Renal cortex interstitium (tissue), 11 donors: ENCODE results near the gene COG5. TPM values are rescaled to one million over a fixed set of nuclear protein-coding genes. Genes with fewer than 3 reads are reported as not detected.
"Not testable (repeated sequence)": the region's sequence is repeated elsewhere in the genome, so short reads cannot be mapped to it uniquely, and the experiment has no call there.

ENCODE experiments used
- DNase-seq, 11 donors: peaks; one replicate each; pipeline ENCODE4 v3.0.0-alpha.2; 2013; ENCODE audit warnings: low read depth in 9 of 11, low spot score in 4 of 11; ENCODE audit errors: extremely low read depth in 1 of 11
- polyA plus RNA-seq, 3 donors: library from polyadenylated mRNA; unstranded; fragments of 120-200 nt; gene quantifications; one replicate each; pipeline ENCODE4 v1.2.1, GENCODE V29; 2013; ENCODE audit not compliant: insufficient read length in 3 of 3

COG5 gene
- polyA plus RNA-seq, 3 donors = 31.0 to 36.7 (median 35.6) TPM

DNA sequence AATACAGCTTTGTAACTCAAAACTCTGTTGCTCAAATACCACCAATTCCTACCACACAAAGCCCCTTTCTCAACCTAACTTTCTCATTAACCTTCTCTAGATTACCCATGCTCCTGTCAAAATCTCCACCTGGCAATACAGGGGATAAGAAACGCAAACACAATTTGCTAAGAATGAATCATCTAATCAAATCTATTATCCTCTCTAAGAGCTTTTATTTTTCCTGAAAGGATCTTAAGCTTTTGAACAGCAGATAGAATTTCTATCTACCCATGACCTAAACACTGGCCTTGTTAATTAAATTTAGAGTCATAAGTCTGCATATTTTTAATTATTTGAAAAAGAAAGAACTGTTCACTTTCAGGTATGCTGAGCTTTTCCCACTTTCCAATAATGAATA is 296.6 kb downstream of the COG5 start:
- DNase-seq = no peak

DNA sequence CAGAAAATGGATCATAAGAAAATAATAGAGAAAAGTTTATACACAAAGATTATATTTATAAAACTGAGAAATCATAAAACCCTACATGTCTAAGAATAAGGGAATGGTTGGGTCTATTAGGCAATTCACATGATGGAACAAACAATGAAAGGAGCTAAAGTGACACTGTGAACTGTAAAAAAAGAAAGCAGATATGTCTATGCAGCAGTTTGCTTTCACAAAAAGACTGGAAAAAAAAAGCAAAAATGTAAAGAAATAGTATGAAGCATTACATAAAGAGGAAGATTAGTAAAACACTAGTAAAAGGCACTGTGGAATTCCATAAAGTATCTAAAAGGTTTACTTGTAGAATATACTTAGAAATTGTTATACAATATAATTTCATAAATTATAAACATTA is 299.0 kb downstream of the COG5 start:
- DNase-seq = no peak

DNA sequence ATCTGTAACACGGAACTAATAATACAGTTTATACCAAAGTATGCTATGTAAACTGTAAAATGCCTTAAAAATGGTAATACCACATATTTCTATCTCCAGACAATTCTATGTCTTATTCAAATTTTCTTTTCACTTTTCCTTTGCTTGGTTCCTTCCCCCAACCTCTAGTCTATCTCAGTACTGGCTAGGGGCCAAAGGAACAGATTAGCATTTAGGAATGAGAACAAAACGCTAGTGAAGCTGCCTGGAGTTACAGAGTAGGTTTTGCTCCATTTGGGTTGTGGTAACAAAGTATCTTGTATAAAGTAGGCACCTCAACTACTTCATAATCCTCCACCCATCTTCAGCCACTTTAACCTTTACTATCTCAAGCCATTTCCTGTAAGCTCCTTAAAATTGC is 300.9 kb downstream of the COG5 start:
- DNase-seq = no peak

DNA sequence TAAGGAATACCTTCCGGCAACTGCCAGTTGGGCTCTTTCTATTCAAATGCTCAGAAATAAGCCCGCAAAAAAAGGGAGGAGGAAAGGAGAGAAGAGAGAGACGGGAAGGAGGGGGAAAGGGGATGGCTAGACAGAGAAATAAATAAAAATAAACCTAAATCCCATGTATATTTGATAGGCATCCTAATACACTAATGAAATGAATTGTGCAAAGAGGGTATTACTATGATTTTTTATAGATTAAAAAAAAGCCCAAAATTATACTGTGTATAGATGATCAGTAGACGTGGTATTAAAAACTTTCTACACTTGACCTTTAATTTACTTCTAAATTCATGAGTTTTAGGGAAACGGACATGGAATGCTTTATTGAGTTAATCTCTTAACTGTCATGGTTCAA is 305.0 kb downstream of the COG5 start:
- no peak for DNase-seq

DNA sequence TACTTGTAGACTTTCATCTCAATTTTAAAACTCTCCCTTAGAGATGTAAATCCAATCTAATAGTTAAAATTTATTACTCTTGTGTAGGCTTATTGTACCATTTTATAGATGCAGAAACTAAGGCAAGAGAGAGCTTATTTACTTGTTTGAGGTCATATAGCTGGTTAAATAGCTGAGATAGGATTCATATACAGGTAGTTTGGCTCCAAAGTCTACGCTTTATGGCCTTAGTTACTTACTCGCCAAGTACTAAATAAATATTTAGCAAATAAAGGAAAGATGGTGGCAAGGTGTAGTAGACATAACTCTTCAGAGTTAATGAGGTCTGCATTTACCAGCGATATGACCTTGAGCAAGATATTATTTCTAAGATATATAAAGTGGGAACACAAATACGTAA is 308.1 kb downstream of the COG5 start:
- no peak for DNase-seq

DNA sequence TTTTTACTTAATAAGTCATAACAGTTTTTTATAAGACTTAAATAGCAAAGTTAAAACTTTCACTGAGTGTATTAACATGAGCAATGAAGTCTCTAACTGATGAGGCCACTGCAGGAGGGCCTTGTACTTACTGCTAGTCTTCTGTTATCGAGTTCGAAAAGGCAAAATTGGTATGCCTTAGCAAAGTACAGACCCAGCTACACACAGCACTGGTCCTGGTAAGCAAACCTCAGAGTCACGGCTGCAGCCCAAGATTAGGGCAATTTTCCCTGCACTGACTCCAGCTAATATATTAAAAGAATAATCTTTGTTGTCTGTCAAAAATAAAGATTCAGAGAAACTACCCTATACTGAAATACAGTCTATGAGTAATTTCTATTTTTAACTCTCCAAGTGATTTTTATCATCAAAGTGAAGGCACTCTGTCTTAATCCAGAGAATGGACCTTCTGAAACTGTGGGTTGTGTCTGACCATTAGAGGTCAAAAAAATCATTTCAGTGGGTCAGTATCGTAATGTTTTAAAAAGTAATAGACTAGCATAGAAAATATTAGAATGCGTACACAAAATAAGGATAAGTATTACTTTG is 309.2 kb downstream of the COG5 start:
- no peak for DNase-seq

DNA sequence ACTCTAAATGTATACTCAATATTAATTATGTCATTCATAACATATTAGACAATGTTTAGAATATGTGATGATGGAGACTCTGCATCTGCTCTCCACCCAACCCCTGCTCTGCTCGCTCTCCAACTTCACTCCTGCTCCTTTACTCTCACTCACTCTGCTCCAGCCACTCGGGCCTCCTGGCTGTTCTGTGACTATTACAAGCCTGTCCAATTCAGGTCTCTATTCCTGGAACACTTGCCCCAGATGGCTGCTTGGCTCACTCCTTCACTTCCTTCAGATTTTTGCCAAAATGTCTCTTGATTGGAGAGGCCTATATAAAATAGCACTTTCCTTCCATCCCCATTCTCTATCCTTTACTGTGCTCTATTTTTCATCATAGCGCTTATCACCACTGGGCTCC is 310.1 kb downstream of the COG5 start:
- no peak for DNase-seq

DNA sequence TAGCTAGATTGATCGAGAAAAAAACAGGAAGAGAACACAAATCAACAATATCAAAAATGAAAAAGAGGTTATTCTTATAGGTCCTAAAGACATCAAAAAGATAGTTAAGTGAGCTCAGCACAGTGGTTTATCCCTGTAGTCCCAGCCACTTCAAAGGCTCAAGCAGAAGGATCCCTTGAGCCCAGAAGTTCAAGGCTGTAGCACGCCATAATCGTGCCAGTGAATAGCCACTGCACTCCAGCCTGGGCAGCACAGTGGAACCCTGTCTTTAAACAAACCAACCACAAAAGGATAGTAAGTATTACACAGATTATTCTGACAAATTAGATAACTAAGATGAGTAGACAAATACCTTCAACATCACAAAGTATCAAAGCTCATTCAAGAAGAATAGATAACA is 311.8 kb downstream of the COG5 start:
- DNase-seq = no peak

DNA sequence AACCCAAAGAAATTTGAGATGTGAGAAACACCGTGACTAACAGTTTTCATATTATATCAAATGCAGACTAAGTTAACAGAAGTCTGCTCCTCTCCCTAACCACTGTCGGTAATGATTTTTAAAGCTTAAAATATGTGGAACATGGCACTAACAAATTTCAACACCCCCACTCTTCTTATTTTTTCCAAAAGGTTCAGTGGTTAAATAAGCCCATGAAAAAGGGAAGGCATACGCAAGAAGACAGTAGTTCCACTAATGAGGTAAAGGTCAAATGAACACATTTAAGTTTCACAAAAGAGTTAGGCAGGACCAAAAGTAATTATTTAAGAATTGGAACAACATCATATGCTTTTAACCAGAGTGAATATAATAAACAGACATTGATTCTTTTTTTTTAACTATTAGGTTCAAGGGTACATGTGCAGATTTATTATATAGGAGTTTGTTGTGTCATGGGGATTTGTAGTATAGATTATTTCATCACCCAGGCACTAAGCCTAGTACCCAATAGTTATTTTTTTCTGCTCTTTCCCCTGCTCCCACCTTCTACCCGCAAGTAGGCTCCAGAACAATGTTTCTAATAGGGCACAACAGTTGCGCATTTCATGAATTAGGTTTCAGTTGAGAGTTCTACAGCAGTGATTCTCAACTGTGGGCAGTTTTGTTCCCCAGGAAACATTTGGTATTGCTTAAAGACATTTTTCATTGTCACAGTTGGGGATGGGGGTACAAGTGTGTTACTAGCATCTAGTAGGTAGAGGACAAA is 315.0 kb downstream of the COG5 start:
- no peak for DNase-seq

DNA sequence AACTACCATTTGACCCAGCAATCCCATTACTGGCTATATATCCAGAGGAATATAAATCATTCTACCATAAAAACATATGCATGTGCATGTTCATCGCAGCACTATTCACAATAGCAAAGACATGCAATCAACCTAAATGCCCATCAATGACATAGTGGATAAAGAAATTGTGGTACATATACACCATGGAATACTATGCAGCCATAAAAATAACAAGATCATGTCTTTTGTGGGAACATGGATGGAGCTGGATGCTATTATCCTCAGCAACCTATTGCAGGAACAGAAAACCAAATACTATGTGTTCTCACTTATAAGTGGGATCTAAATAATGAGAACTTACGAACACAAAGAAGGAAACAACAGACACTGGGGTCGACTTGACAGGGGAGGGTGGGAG is 316.9 kb downstream of the COG5 start:
- DNase-seq = not testable (repeated sequence)

DNA sequence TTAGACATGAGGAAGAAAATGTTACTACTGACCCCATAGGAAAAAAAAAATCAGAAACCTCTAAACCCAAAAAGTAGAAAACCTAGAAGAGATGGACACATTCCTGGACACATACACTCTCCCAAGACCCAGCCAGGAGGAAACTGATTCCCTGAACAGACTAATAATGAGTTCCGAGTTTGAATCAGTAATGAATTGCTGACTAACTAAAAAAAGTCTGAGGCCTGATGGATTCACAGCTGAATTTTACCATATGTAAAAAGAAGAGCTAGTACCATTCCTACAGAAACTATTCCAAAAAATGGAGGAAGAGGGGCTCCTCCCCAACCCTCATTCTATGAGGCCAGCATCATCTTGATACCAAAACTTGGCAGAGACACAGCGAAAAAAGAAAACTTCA is 319.1 kb downstream of the COG5 start:
- DNase-seq = no peak

DNA sequence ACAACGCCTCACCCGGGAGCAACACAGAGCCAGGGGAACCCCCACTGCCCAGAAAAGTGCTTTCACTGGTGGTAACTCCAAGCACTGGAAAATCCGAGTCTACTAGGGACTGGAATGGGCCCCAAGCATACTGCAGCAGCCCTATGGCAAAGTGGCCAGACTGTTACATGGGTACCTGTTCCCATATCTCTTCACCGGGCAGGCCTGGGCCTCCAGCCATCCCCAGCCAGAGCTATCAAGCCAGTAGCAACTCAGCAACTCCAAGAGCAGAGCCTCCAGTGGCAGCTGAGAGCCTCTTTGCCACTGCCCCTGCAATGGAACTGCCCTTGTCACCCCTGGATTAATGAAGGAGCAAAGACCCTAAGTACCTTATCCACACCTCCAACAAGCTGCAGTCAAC is 321.5 kb downstream of the COG5 start:
- DNase-seq = no peak

DNA sequence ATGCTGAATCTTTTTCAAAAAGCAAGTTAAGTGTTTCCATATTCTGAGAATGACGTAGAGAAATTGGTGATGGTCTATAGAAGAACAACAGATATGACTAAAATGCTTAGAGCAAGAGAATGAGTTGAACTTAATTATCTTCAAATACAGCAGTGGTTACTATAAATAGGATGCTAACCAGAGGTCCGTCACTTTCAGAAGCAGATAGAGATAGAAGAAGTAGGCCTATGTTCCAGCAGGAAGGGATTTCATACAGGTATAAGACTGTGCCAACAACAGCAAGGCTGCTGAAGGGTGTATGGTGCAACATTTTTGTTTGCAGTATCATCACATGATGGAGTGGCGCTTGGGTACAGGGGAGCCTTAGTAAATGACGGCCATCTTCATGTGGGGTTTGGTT is 326.3 kb downstream of the COG5 start:
- DNase-seq = no peak

DNA sequence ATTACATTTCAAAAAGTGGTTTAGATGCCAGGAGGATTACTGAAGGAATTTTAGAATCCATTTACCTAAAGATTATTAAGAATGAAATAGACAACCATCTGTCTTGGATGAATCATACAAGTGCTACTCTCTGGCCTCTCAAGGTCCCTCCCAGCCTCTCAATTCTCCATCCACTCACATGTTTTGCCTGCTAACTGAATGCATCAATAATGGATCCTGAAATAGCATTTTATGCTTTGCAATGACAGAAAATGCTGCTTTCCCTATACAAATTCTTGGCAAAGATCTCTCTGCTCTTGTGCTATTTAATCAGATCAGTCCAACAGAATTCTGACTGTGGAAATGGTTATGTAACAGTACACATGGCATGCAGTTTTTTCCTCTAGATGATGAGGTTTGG is 326.9 kb downstream of the COG5 start:
- DNase-seq = no peak

DNA sequence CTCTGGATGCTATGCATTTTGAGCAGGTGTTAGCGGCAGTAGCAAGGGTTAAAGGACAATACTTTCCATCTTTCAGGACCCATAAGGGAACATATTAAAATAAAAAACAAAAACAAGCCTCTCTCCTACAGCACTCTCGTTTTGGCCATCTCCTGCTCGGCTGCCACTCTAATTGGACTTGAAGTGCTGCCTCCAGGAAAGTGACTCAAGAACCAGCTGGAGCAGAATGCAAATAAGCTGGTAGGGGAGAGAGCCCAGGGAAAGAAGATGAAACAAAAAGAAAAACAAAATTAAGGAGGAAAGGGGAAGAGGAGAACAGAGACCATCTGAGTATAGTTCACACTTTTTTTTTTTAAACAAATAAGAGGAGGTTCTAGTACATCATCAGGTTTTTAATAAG is 329.3 kb downstream of the COG5 start:
- no peak for DNase-seq

DNA sequence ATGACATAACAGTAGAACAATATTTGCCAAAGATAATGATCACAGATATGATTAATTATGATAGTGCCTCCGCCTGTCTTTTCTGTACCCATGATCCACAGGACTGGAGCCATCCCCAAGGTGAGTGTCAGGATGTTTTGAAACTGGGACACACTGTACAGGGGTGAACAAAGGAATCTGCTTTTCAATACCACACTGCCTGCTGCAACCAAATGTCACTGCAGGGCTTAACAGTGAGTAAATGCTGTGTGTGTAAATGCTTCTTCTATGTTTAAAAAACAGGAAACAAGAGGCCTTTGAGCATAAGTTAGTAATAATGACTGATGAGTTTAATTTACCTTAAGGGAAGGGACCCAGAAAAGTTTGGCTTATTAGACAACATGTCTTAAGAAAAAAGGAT is 329.7 kb downstream of the COG5 start:
- DNase-seq = no peak

DNA sequence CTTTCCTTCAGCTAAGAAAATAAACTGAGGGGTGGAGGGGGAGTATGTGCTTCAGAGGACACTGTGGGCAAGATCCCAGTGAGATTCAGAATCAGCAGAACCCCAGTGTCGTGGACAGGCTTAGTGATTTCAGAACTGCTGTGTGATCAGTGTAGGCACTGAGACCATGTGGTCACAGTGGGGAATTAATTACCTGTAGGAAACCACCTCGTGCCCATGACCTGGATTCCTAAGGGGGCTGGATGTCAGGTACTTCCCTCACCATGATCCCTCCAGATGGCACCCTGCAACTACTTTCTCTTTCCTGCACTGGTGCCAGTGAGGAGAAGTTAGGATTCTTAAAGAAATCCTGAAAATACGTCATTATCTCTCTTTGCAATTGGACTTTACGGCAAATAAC is 330.5 kb downstream of the COG5 start:
- no peak for DNase-seq

DNA sequence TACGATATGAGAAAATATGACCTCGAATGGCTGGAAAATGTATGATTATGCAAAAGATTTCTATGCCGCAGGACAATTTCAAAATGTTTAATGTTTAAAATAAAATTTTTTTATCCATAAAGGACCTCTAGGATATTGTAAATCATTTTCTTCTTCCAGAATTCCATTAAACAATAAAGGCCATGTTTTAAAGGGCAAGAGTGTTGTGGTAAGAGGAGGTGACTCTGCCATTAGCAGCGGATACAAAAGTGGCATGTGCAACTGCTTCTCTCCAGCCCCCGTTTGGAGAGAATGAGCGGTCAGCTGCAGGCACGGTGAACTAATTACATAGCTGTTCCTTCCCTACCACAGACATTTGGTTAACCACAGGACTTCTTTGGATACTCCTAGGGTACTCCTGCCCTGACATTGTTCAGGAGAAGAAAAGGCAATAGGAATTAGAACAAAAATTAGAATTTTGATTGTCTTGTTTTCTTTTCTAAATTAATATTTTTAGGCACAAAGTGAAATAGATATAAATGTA is 331.1 kb downstream of the COG5 start:
- DNase-seq = no peak

DNA sequence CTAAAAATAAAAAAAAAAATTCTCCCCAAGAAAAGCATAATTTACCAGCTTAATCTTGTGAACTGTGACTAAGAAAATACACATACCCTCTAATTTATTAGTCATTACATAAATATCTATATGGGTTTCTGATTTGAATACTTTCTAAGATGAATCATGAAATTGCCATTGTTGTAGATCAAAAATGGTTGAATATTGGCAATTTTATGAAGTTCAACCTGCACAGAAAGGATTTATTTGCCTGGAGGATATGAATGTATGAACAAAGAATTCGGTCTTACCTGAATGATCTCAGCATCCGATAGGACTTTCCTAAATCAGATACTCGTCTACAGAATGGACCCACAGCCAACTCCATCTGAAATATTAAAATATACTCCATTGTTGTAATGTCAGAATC is 333.4 kb downstream of the COG5 start:
- no peak for DNase-seq

DNA sequence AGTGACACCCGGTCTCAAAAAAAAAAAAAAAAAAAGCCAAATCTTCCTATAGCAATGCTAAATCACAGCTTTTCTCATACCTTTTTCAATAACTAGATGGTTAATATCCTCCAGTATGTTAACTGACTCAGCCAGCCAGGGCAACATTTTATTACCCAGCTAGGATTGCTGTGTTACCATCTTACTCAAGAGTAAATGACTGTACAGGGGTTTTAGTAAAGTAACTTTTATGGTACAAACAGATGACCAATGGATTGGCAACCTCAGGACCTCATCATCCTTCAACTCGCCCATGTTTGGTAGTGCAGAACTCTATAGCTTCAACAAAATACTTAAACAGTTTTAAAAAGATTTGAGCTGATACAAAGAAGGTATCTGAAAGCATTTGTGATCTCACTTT is 335.4 kb downstream of the COG5 start:
- no peak for DNase-seq
